CD14-positive monocyte (primary cell): ENCODE data around the gene GRIK2. TPM values are rescaled to one million over a fixed set of nuclear protein-coding genes. Genes with fewer than 3 reads are reported as not detected.

Experiments used
- DNase-seq, 3 donors: peaks; one replicate each; pipeline ENCODE4 v3.0.0-alpha.2; 2011 to 2022
- H2AFZ ChIP-seq: 2 replicates; pipeline ENCODE4 v1.6.0; 2012; ENCODE audit warnings: mild to moderate bottlenecking, low read depth, low read length, inconsistent platforms; ENCODE audit not compliant: insufficient read depth, poor library complexity, severe bottlenecking
- H3K27ac ChIP-seq, 2 donors: 1 replicate in 1 of 2; 2 replicates in 1 of 2; pipeline ENCODE4 v1.5.1; 2012 to 2013; ENCODE audit warnings: low read length in 2 of 2, control low read depth in 1 of 2, inconsistent platforms in 1 of 2, low read depth in 1 of 2, mild to moderate bottlenecking in 1 of 2
- H3K27me3 ChIP-seq, 2 donors: one replicate each; pipeline versions ENCODE4 v1.6.0 to v1.6.1; 2011 to 2013; ENCODE audit warnings: low read length in 2 of 2; ENCODE audit not compliant: control insufficient read depth in 2 of 2, insufficient read depth in 2 of 2
- H3K36me3 ChIP-seq, 2 donors: replicated peaks in 1 of 2; 1 replicate in 1 of 2; 2 replicates in 1 of 2; pipeline versions ENCODE4 v1.5.1 to v1.6.1; 2012 to 2013; ENCODE audit warnings: low read length in 2 of 2, control low read depth in 1 of 2, inconsistent platforms in 1 of 2, mild to moderate bottlenecking in 1 of 2; ENCODE audit not compliant: insufficient read depth in 2 of 2, control insufficient read depth in 1 of 2
- H3K4me1 ChIP-seq, 2 donors: 1 replicate in 1 of 2; 2 replicates in 1 of 2; pipeline versions ENCODE4 v1.5.1 to v1.6.1; 2012 to 2013; ENCODE audit warnings: low read length in 2 of 2, control low read depth in 1 of 2, inconsistent platforms in 1 of 2, mild to moderate bottlenecking in 1 of 2, moderate library complexity in 1 of 2; ENCODE audit not compliant: insufficient read depth in 2 of 2, control insufficient read depth in 1 of 2
- H3K4me2 ChIP-seq: replicated peaks from 2 replicates; pipeline ENCODE3; 2012; ENCODE audit warnings: low read length, moderate library complexity, mild to moderate bottlenecking; ENCODE audit not compliant: poor library complexity, severe bottlenecking; ENCODE audit errors: extremely low read depth
- H3K4me3 ChIP-seq, 3 experiments: fragments of 200-600 bp in 1 of 3; sonication (generic) in 1 of 3; replicated peaks in 1 of 3; 1 replicate in 2 of 3; 2 replicates in 1 of 3; pipeline ENCODE4 v1.5.1; 2011 to 2013; ENCODE audit warnings: low read length in 3 of 3, mild to moderate bottlenecking in 3 of 3, control low read depth in 2 of 3, low read depth in 2 of 3, inconsistent platforms in 1 of 3, moderate library complexity in 1 of 3
- H3K79me2 ChIP-seq: 2 replicates; pipeline ENCODE4 v1.6.0; 2012; ENCODE audit warnings: mild to moderate bottlenecking, control low read depth, inconsistent platforms, low read length, moderate library complexity; ENCODE audit not compliant: insufficient read depth
- H3K9ac ChIP-seq: 2 replicates; pipeline ENCODE4 v1.6.0; 2017; ENCODE audit warnings: low read length, mild to moderate bottlenecking; ENCODE audit not compliant: insufficient read depth, poor library complexity, severe bottlenecking
- H3K9me3 ChIP-seq, 2 donors: replicated peaks in 1 of 2; 1 replicate in 1 of 2; 2 replicates in 1 of 2; pipeline versions ENCODE4 v1.5.1 to v1.6.1; 2012 to 2013; ENCODE audit warnings: low read length in 2 of 2, control low read depth in 1 of 2; ENCODE audit not compliant: control insufficient read depth in 1 of 2, insufficient read depth in 1 of 2
- H4K20me1 ChIP-seq: 2 replicates; pipeline ENCODE4 v1.6.0; 2012; ENCODE audit warnings: mild to moderate bottlenecking, low read length, control low read depth, moderate library complexity; ENCODE audit not compliant: insufficient read depth
- H3K27ac Mint-ChIP-seq, 7 donors: one replicate each; pipeline ENCODE4 v1.8.0; 2020; ENCODE audit warnings: mild to moderate bottlenecking in 7 of 7, mixed read lengths in 7 of 7, moderate library complexity in 6 of 7, inconsistent platforms in 2 of 7
- H3K27me3 Mint-ChIP-seq, 3 donors: one replicate each; pipeline ENCODE4 v1.8.0; 2021 to 2022; ENCODE audit warnings: low read depth in 3 of 3, mild to moderate bottlenecking in 3 of 3, mixed read lengths in 3 of 3, moderate library complexity in 3 of 3, inconsistent platforms in 1 of 3
- H3K36me3 Mint-ChIP-seq, 2 donors: one replicate each; pipeline ENCODE4 v1.8.0; 2020; ENCODE audit warnings: mixed read lengths in 2 of 2, inconsistent platforms in 1 of 2, mild to moderate bottlenecking in 1 of 2
- H3K4me1 Mint-ChIP-seq: one replicate; pipeline ENCODE4 v1.8.0; 2020; ENCODE audit warnings: mild to moderate bottlenecking, mixed read lengths
- H3K4me3 Mint-ChIP-seq, 2 donors: one replicate each; pipeline ENCODE4 v1.8.0; 2020; ENCODE audit warnings: mild to moderate bottlenecking in 2 of 2, mixed read lengths in 2 of 2, moderate library complexity in 1 of 2
- H3K9me3 Mint-ChIP-seq, 7 donors: one replicate each; pipeline ENCODE4 v1.8.0; 2020 to 2022; ENCODE audit warnings: mixed read lengths in 7 of 7, mild to moderate bottlenecking in 6 of 7, moderate library complexity in 6 of 7, inconsistent platforms in 2 of 7
- CTCF ChIP-seq: fragments of 200-600 bp; IDR thresholded peaks from one replicate; pipeline ENCODE4 v1.8.0; 2022; ENCODE audit warnings: antibody characterized with exemption, mild to moderate bottlenecking
- WGBS: methylation state at CpG from one replicate; pipeline ENCODE4 v1.1.5; 2013; ENCODE audit warnings: missing lambda C conversion rate; ENCODE audit not compliant: insufficient coverage; 5-methylcytosine and 5-hydroxymethylcytosine counted together
- intact Hi-C, 2 donors: fragments of 100-400 bp; cut with micrococcal nuclease; formaldehyde crosslinking; loops; one replicate each; pipeline versions ENCODE4 v1.15.0 to v1.15.1; 2023
- polyA plus RNA-seq, 3 donors: library from polyadenylated mRNA; depleted of rRNA in 1 of 3; unstranded in 2 of 3; stranded (reverse) in 1 of 3; fragments of 300-500 nt in 2 of 3; fragments of >200 nt in 1 of 3; fragmentation: Illumina TruSeq in 2 of 3; gene quantifications; 1 replicate in 2 of 3; 2 replicates in 1 of 3; pipeline ENCODE4 v1.2.3, GENCODE V29; 2012 to 2021

Gene GRIK2
- polyA plus RNA-seq, 3 donors = not detected

DNA sequence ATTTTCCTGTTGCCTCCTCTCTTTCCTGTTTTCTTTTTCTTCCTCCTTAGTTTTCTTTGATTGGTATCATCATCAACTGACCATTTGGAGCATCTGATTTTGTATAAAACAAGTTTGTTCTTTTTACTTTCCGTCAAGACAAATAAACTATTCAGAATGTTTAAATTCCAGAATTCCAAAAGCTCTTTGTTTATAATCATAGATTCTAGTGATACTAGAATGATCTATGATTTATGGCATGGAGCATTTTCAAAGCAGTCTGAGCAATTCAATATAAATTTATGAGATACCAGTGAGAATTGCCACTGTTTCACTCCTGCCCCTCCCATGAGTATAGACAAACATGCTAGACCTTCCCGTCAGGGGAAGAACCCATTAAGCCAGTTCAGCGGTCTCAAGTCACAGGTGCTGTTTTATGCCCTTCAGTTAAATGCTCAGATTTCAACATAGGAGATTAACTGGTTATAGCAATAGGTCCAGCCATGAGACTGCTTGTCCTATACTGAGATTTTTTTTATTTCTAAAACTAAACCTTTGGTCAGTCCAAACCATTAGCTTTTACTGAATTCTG is 60.7 kb downstream of the GRIK2 start:
- no peak overlapping the region for H2AFZ ChIP-seq
- peaks cover 0 to 3% (median 0%) of the 10 kb centered on the region in 7 donors for H3K9me3 Mint-ChIP-seq
- no peak overlapping the region for H3K9ac ChIP-seq
- no peaks in the 10 kb centered on the region for H3K9me3 ChIP-seq
- 86% methylated on average over 2 of the region's 3 CpGs for WGBS
- H3K4me1 ChIP-seq = no peaks in the 10 kb centered on the region
- H3K36me3 Mint-ChIP-seq = no peaks in the 10 kb centered on the region
- H3K4me1 Mint-ChIP-seq = no peaks in the 10 kb centered on the region
- no peaks in the 10 kb centered on the region for H4K20me1 ChIP-seq
- H3K4me3 ChIP-seq = no peak overlapping the region
- no peak overlapping the region for H3K27ac Mint-ChIP-seq
- H3K79me2 ChIP-seq = no peaks in the 10 kb centered on the region
- TF ChIP-seq CTCF = no peak
- DNase-seq = no peak
- H3K27me3 Mint-ChIP-seq = no peaks in the 10 kb centered on the region
- H3K4me3 Mint-ChIP-seq = no peak overlapping the region
- intact Hi-C loops = no loop called here
- H3K27ac ChIP-seq = no peak overlapping the region
- H3K27me3 ChIP-seq = no peaks in the 10 kb centered on the region
- H3K36me3 ChIP-seq = no peaks in the 10 kb centered on the region
- no peak overlapping the region for H3K4me2 ChIP-seq

GRCh38 chr6:101458336-101458735 is 64.8 kb downstream of the GRIK2 start:
- DNase-seq = no peak
- TF ChIP-seq CTCF = no peak
- H4K20me1 ChIP-seq = no peaks in the 10 kb centered on the region
- intact Hi-C loops = no loop called here
- H3K4me3 ChIP-seq = no peak overlapping the region
- no peaks in the 10 kb centered on the region for H3K4me1 ChIP-seq
- Mint-ChIP-seq H3K4me1 (no peaks in the 10 kb centered on the region), H3K9me3 (peaks cover 0 to 3% (median 0%) of the 10 kb centered on the region in 7 donors), H3K27ac (no peak overlapping the region), H3K4me3 (no peak overlapping the region), H3K36me3 (no peaks in the 10 kb centered on the region), H3K27me3 (peaks cover 0 to 2% (median 0%) of the 10 kb centered on the region in 3 donors)
- WGBS = no CpG with 5 or more reads among the region's 2 CpGs
- H3K79me2 ChIP-seq = no peaks in the 10 kb centered on the region
- no peak overlapping the region for H3K27ac ChIP-seq
- H3K9ac ChIP-seq = no peak overlapping the region
- no peak overlapping the region for H2AFZ ChIP-seq
- no peak overlapping the region for H3K4me2 ChIP-seq
- no peaks in the 10 kb centered on the region for H3K36me3 ChIP-seq
- no peaks in the 10 kb centered on the region for H3K27me3 ChIP-seq
- H3K9me3 ChIP-seq = no peaks in the 10 kb centered on the region
